GM18520 (cell line): Measurements from ENCODE around the gene FIS1.
"Not testable (repeated sequence)": the region's sequence is repeated elsewhere in the genome, so short reads cannot be mapped to it uniquely, and the experiment has no call there.

Source experiments
- ATAC-seq: cut with Tn5 transposase; IDR thresholded peaks from one replicate; pipeline ENCODE4 v1.9.1; 2021; ENCODE audit not compliant: unreplicated experiment

Gene FIS1

DNA sequence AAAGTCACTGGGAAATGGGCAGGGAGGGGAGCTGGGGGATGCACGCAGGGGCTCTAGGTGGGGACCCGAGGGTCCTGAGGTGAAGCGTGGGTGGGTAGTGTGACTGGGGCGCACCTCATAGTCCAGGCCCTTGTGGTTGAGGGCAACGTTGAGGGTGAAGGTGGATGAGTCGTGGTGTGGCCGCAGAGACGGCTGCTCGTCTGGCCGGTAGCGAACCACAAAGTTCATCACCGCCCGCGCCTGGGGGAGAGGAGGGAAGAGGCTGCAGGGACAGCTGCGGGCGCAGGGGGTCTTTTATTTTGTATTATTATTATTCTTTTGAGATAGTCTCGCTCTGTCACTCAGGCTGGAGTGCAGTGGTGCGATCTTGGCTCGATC, 38.2 kb downstream of the FIS1 start:
- ATAC-seq = no peak

DNA sequence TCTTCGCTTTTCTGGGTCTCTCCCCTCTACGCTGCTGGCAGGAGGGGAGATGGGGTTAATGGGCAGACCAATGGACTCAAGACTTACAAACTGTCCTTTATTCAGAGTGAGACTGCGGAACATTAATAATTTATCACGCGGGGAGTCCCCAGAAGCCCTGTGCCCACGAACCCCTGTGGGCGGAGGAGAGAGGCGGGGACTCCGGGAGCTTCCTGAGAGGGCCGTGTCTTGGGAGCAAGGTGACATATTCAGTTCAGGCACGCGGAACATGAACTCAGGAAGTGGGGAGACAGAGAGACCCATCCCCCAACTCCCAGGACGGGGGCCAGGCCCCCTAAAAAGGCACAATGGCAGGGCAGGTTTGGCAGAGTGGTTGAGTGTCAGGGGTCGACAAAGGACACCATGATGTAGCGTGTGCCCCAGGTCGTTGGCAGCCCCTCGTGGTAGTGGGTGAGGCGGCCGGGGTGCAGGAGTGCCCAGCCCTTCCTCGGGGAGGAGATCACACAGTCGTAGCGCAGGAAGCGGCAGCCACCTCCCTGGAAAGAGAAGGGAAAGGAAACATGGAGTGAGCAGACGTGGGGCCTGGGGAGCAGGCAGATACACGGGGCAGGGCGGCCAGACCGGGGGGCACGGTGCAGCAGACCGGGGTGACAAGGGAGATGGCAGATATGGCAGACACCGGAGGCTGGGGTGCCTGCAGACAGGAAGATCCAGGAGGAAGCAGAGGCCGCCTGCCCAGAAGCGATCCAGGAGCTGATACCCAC, 38.8 kb downstream of the FIS1 start:
- ATAC-seq = no peak

DNA sequence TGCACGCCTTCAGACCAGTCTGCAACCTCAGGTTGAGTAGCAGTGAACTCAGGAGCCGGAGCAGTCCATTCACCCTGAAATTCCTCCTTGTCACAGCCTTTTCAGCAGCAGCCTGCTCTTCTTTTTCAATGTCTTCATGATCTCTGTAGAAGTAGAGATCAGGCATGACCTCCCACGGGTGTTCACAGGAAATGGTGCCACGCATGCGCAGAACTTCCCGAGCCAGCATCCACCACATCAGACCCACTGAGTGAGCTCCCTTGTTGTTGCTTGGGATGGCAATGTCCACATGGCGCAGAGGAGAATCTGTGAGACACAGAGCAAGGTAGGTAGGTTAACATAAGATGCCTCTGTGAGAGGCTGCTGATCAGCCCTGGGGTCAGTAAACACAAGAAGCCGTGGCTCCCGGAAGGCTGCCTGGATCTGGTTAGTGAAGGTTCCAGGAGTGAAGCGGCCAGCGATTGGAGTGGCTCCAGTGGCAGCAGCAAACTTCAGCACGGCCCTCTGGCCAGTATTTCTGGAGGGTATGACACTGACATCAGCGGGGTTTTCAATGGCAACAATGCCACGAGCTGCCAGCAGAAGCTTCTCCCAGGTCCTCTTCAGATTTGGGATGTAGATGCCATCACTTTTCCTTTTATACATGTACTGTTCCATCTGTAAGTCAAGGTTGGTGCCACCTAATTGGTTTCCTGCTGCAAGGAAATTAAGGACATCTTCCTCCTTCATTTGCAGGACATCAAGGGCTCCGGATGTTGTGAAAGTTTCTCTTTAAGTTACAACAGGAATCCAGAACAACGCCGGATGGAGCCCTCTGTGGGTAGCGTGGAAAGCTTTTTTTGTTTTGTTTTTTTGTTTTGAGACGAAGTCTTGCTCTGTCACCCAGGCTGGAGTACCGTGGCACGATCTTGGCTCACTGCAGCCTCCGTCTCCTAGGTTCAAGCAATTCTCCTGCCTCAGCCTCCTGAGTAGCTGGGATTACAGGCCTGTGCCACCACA, 40.8 kb downstream of the FIS1 start:
- ATAC-seq = not testable (repeated sequence)

DNA sequence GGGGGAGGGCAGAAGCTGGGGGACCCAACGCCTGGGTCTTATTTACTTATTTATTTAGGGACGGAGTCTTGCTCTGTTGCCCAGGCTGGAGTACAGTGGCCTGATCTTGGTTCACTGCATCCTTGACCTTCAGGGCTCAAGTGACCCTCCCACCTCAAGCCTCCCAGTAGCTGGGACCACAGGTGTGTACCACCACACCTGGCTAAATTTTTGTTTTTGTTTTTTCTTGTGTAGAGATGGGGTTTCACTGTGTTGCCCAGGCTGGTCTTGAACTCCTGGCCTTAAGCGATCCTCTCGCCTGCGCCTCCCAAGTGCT, 42.3 kb downstream of the FIS1 start:
- ATAC-seq = no peak

DNA sequence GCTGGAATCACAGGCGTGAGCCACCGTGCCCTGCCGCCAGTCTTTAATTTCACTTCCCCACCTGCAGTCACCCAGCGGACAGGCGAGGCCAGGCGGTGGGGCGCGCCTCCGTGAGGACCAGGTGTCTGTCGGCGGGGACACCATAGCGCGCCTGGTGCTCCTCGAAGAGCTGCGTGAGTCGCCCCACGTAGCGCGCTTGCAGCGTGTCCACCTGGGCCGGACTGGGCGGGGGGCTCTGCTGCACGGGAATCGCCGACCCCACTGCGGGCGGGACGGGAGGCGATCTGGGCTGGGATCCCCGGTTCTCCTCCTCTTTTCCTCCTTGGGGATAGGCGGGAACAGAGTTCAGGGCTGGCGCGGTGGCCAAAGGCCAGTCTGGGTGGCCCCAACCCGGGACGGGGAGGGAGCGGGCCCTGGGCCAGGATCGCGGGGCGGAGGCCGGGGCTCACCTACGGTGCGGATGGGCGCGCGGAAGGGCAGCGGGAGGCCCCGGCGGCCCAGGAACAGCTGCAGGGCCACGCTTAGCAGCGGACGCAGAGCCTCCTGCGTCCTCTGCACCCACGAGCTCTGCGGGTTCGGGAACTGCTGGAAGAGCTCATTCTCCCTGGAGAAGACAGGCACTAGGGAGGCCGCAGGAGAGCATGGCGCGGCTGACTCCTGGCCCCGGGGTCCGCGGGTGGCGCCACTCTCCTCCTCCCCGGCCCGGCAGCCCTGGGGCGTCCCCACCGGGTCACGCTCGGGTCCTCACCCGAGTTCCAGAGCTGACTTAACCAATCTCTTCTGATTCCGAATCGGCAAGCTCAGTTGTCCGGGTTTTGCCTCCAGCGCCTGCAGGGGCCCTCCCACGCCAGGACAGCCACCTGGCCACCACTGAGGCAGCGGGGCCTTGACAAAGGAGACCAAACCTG, 42.9 kb downstream of the FIS1 start:
- no peak for ATAC-seq

DNA sequence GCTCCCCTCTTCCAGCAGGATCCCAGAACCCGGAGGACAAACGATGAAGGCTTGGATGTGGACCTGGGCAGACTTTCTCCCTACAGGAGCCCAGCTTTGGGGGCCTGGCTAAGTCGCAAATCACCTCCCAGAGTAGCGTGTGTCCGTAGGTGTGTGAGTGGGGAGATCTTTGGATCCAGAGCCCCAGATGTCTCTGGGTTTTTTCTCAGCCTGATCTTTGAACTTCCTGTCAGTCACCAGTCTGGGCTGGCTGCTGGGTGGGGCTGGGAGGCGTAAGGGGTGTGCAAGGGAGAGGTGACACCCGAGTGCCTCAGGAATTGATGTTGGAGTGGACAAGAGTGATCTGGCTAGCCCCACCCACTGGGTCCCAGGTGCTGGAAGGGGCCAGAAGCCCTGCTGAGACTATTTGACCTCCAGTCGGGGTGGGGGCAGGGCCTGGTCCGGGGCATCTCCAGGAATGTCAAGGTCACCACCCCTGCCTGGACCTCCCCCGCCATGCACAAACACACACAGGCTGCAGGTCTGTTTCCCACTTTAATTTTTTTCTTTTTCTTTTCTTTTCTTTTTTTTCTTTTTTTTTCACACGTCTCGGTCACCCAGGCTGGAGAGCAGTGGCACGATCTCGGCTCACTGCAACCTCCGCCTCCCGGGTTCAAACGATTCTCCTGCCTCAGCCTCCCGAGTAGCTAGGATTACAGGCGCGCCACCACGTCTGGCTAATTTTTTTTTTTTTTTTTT, 43.9 kb downstream of the FIS1 start, which contains the start of gene MOGAT3:
Gene MOGAT3, minus strand, starts transcription at position 175 of the 738 bp plus-strand sequence. CDS start 182 bp downstream, outside the sequence.
- ATAC-seq = no peak

DNA sequence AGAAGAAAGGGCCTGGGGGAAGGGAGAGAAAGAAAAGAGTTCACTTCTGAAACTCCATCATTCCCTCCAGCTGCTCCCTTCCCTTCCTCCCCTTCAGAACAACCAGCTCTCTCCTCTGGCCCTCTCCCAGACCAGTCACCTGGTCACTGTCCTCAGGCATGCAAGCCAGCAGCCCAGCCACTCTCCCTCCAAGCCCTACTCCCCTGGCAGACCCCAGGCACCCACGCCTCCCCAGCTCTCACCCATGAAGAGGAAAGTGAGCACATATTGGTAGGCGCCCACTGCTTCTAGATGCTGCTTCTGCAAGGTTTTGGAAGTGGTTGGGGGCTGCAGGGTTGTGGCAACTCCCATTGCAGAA, 44.4 kb downstream of the FIS1 start:
- ATAC-seq = no peak

DNA sequence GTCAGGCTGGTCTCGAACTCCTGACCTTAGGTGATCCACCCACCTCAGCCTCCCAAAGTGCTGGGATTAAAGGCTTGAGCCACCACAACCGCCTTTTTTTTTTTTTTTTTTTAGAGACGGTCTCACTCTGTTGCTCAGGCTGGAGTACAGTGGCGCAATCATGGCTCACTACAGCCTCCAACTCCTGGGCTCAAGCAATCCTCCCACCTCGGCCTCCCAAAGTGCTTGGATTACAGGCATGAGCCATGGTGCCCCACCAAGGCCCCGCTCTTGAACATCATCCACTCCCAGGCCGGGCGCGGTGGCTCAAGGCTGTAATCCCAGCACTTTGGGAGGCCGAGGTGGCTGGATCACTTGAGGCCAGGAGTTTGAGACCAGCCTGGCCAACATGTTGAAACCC, 45.4 kb downstream of the FIS1 start:
- ATAC-seq = not testable (repeated sequence)

DNA sequence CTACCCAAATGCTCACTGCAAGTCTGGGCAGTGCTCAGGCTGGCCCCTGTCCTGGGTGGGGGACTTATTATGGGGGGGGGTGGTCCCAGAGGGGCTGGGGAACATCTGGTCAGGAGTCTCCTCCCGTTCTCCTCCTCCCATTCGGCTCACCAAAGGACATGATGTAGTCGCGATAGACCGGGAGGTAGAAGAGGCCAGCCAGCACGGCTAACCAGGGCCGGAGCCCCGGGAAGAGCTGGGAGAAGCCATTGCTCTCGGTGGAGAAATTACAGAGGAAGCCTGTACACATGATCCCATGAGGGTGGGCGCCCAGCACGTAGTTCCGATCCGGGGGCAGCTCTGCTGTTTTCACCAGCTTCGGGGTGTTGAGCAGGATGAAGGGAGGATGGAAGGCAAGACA, 46.4 kb downstream of the FIS1 start:
- no peak for ATAC-seq

DNA sequence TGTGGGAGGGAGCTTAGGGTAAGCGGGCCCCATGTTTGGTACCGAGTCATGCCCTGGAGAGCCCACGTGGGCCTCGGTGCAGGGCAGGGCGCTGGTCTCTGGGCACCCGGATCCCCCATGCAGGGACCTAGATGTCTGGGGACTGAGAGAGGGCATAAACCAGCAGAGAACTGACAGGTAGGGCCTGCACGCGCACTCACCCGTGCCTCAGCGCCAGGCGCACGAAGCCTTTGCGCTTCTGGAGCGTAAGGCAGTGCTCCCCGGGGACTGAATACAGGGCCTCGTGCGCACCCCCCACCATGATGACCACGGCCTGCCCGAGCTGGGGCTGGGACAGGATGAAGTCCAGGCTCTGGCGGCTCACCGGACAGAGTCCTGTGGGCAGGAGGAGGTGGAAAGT, 46.9 kb downstream of the FIS1 start:
- ATAC-seq = no peak

DNA sequence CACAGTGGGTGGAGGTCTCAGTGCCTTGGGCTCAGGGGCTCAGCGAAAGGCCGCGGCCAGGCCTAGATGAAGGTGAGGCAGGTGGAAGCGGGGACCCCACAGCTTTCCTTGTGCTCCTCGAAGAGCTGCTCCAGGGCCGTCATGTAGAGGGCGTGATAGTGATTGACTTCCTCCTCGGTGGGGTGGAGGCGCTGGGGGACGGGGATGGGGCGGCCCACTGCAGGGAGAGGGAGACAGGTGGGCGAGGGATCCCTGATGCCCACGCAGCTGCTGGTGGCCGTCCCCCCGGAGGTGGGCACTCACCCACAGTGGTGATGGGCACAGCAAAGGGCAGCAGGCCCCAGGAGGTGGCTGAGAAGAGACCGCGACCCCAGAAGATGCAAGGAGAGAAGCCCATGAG, 49.0 kb downstream of the FIS1 start:
- no peak for ATAC-seq
